HG03025 (cell line): ENCODE data around the gene ZNF860.

Experiments used
- ATAC-seq: cut with Tn5 transposase; IDR thresholded peaks from one replicate; pipeline ENCODE4 v1.9.1; 2021; ENCODE audit warnings: mild to moderate bottlenecking, moderate library complexity; ENCODE audit not compliant: unreplicated experiment, low FRiP score

The ZNF860 gene

DNA sequence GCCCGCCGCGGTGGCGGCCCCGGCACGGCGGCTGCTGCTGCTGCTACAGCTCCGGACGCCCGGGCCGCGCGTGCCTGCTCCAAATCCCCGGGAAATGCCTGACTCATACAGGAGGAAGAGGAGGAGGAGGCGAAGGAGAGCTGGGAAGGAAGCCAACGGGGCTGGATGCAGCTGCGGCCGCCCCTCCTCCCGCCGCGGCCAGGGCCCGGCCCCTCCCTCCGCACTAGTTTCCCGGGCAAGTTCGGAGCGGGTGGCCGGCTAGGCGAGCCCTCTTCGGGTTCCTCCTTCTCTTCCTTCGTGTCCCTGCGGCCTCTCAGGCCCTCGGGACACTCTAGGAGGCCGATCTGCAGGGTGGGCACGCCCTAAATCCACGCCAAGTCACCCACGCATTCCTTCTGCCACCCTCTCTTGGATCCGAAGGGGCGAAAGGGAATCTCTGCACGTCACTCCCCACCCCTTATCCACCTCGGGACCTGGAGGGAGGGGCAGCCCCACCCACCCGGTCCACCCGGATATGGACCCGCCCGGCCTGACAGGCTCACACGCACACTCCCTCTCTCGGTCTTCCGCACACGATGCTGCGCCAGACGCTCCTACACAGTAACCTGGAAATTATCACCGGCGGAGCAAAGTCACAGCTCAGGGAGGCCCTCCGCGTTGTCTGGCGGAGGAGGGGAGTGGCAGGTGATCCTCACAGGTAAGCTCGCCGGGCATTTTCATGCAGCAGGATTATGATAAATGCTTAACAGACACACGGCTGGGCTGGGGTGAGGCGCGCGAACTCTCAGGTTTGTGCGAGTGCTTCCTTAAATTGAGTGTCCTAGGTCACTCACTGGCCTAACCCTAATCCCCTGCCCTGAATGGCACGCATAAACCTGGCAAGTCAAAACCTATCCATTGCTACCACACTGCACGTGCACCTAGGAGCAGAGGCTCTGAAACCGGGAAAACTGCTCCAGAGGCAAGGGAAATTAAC lies at the start of gene ZNF860, which contains the start of gene OSBPL10:
TSS of gene ZNF860 (plus strand) at position 545 of the 976 bp plus-strand sequence. CDS start 7,330 bp downstream, outside the sequence.
TSS of gene OSBPL10 (minus strand) at position 57 of the 976 bp plus-strand sequence. CDS start 83 bp downstream, outside the sequence.
- ATAC-seq, result peak; percentile 36

DNA sequence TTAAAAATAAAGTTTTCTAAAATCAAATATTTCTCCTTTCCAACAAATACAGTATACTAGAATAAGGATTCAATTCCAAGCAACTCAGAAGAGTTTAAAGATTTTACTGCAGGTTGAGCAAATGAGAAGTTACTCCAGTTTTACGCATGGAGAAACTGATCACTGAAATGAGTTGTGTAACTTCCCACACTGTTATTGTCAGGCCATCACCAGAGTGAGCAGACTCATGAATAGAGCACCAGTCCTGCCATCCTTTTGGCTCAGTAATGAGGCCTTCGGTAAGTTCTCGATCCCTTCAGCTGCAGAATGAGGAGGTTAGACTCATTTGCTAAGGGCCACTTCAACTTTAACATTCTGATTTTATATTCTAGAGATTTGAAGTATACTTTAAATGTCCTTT lies 48.6 kb upstream of the ZNF860 start:
- no peak for ATAC-seq

DNA sequence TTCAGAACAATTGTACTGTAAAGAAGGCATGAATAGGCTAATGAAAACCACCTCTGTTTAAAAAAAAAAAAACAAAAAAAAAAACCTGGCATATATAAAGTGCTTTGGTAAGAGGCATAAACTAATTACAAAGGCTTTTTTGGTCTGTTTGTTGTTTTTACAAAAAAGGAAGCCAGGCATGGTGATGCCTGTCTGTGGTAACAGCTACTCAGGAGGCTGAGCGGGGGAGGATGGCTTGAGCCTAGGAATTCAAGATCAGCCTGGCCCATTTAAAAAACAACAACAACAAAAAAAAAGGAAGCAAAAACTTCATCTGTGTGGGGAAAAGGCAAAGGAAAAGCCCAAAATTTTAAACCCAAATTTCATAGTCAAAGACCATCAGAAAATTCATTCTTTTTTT lies 47.5 kb upstream of the ZNF860 start:
- ATAC-seq, result no peak

DNA sequence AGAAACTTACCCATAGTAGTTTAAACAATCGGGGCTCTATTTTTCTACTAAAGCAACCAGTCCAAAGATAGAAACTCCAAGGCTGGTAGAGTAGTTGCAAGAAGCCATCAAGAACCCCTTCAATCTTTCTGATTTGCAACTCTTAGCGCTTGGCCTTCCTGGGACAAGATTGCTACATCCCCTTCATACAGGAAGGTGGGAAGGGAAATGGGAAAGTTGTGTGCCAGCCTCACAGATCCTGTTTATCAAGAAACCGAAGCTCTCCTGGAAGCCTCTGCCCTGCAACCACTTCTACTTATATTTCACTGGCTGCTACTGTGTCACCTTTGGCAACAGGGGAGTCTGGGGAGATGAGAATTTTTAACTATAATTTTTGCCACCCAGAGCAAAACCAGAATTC lies 46.7 kb upstream of the ZNF860 start:
- ATAC-seq, result no peak

DNA sequence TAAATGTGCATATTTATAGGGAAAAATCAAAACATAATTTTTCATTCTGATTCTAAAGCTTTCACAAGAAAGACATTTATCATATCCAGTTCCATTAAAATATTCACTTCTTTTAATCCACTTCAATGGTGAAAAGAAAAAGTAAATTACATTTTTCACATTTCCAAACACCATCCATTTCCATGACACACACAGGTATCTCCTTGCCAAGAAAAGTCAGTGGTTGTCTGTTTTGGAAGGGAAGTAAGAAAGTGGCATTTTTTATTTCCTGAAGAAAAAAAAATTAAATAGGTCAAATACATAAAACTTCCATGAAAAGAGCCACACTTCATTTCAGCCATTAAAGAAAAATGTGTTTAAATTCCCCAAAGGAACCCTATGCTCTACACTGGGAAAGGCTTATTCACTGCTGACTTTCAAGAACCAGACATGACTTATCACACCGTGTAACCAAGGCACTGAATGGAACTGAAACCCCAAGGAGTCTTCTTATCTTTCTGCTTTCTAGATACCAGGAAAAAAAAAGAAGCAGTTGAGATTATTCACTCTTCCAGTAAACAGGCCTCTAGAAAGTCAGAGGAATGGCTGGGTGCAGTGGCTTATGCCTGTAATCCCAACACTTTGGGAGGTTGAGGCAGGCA lies 45.0 kb upstream of the ZNF860 start:
- no peak for ATAC-seq

DNA sequence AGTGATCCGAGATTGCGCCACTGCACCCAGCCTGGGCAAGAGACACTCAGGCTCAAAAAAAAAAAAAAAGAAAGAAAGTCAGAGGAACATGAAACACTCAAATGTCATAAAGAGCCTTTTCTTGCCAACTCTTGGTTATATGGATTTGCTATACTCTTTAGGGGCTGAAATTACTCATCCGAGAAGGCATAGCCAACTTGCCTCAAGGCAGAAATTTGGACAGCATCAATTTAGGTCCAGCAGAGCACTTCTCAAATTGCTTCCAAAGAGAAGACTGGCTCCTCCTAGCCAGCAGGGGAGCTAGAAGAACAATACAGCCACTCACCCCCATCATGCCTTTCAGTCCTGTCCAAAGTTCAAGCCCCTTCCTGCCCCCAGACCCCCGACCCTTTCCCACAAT lies 44.3 kb upstream of the ZNF860 start:
- no peak for ATAC-seq

DNA sequence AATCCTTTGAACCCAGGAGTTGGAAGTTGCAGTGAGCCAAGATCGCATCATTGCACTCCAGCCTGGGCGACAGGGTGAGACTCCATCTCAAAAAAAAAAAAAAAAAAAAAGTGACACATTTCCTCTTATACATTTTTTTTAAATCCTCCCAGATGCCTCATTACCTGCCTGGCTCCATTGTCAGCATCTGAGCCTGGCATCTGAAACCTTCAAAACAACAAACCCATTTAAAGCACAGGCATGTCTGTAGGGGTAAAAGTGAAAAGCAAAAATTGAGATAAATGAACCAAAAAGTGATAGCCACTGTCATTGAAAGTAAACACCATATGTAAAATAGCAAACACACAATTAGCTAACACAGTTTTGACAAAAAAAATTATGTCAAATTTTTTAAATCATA lies 39.1 kb upstream of the ZNF860 start:
- ATAC-seq, result no peak

DNA sequence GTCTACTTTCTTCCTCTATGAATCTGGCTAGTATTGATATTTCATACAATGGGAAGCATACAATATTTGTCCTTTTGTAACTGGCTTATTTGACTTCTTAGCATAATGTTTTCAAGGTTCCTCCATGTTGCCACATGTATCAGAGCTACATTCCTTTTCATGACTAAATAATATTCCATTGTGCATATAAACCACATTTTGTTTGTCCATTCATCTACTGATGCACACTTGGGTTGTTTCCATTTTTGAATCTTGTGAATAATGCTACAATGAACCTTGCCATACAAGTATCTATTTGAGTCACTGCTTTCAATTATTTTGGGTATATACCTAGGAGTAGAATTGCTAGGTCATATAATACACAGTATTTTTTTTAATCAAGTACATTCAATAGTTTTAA lies 38.5 kb upstream of the ZNF860 start:
- ATAC-seq, result no peak

DNA sequence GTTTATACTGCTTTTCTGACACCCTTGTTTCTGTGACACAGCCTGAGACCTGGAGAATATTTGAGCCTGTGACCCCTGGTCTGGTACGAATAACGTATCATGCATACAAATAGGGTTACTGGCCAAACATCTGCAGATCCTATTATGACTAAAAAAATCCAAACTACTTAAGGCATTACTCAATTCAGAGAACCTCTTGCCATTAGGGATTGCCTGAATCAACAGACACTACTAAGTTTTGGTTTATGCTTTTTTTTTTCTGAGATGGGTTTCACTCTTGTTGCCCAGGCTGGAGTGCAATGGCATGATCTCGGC lies 35.9 kb upstream of the ZNF860 start:
- ATAC-seq, result no peak

DNA sequence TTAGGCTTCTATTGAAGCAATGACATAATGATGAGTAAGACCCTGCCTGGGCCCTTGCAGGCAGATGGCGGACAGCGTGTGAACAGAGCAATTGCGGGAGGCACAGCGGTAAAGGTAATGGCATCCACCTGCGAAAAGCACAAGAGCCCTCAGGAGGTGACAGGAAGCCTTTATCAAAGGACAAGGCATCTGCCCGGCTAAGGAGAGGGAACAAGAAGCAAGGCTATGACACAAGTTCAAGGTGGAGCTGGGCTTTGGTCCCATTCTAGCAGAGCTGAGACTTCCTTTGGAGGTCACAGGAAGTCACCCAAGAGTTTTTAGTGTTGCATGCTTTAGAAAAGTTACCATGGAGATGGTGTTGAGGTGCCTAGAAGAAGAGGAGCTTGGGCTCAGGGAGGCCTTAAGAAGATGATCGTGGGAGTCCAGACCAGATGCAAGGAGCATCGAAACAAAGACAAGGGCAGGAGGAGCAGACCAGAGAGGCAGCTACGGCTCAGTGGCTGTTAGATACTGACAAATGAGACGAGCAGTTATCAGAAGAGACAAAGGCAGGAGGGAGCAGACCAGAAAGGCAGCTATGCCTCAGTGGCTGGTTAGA lies 35.0 kb upstream of the ZNF860 start:
- peak; percentile 47 for ATAC-seq

DNA sequence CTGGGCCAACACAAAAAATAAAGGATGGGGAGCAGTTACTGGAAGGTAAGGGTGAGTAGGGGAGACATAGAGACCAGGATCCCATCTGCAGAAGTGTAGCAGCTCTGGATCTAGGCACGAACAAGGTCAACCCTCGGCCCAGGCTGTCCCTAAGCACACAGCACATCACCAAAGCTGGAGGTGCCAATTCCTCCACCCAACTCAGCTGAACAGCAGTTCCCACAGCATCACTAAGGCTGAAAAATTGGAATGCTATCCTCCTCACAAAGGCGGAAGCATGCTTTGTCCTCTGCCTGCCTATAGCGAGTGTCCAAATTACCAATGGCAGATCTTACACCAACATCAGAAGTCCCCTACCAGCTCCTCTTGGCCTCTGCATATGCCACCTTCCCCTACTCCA lies 34.4 kb upstream of the ZNF860 start:
- ATAC-seq, result no peak

DNA sequence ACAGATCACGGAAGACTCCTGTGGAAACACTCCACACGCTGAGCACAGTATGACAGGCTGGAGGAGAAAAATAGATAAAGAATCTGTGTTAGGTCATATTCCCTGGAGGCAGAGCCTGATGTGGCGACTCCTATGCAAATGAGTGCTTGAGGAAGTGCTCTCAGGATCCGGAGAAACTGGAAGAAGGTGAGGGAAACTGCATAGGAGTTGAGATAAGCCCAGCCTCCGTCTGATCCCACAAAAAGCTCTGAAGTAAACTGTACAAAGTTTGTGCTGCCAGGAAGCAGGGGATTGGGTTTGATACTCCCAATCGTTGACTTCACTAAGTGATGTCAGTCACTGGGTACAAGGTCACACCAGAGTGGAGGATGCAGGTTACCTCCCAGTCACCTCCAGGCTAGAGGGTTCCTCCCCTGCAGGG lies 33.9 kb upstream of the ZNF860 start:
- no peak for ATAC-seq

DNA sequence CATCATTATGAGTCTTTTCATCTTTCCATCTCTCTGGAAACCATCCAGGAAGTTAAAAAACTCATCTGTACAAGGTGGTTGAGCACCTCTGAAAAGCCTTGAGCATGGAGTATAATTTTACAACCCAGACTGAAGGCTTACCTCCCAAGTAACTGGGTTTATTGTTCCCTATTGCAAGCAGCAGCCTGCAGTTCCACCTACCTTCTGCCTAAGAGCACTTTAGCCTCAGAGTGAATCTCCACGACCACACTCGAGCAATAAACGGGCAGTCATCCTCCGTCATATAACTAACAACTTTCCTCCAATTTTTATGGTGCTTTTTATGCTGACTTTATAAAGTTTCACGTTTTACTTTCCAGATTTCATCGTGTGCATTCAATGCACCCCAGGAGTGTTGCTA lies 33.3 kb upstream of the ZNF860 start:
- no peak for ATAC-seq

DNA sequence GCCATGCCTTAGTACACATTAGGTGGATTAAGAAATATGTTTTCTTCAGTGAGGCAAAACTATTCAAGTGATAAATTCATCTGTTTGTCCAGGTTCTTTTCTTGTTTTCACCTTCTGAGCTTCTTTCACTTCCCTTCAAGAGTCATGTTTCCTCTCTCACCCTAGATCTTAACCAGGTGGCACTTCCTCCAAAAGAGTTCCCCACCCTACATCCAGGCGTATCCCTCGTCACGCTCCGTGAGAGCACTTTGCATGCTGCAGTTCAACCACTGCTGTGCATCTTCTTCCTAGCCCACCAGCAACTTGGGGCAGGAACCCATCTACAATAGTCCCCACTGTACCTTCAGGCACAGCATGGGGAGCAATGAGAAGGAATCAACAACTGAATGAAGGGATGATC lies 29.3 kb upstream of the ZNF860 start:
- peak; percentile 76 for ATAC-seq

DNA sequence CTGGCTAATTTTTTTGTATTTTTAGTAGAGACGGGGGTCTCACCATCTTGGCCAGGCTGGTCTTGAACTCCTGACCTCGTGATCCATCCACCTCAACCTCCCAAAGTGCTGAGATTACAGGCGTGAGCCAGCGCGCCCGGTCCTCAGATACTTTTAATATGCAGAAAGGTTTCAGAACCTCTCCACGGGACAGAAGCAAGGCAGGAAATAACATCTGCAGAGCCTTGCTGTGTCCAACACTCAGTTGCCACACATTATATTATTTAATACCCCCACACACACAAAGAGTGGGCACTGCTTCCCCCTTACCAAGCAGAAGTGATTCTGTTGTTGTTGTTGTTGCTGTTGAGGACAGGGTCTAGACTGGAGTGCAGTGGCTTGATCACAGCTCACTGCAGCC lies 28.5 kb upstream of the ZNF860 start:
- ATAC-seq, result no peak

DNA sequence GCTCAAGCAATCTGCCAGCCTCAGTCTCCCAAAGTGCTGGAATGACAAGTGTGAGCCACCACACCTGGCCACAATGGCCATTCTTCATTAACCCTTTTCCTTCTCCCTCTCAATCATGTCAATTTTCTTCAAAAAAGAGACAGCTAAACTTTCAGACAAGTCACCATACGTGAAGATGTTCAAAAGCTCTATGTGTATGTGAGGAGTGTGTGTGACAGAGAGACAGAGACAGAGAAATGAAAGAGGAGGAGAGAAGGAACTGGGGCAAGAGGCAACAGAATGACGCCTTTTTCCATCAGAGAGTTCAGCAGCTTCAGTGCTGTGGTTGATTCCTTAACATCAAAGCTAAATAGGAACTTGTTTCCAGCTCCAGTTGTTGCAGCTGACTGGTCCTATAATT lies 27.9 kb upstream of the ZNF860 start:
- no peak for ATAC-seq

DNA sequence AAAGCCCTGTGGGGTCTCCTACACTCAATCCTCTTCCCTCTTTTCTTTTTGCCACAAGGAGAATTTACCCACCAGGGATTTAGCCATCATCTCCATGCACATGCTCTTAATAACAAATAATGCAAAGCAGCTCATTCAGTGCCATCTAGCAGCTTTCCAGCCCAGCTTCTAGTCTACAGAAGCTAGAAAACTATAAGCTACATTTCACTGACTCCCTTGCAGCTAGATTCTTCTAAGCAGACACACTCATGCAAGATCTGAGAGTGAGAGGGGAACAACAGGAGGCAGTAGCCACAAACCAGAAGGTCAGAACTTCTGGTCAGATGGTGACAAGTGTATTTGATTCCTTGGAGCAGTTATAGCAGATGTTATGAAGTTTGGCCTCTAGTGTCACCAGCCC lies 26.0 kb upstream of the ZNF860 start:
- ATAC-seq, result no peak

DNA sequence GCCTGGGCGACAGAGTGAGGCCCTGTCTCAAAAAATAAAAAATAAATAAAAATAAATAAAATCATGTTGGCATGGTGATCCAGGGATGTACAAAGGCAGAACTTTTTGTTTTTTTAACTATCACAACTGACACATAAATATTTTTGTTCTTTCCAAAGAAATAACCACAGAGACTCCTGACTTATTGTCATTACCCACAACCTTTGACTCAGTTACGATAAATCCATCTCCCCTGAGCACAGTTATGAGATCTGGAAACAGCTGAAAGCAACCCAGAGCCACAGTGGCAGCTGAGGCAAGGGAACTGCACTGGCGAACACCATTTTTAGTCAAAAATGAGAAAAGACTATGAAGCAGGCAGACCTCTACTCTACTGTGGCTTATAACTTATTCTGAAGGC lies 24.4 kb upstream of the ZNF860 start:
- no peak for ATAC-seq

DNA sequence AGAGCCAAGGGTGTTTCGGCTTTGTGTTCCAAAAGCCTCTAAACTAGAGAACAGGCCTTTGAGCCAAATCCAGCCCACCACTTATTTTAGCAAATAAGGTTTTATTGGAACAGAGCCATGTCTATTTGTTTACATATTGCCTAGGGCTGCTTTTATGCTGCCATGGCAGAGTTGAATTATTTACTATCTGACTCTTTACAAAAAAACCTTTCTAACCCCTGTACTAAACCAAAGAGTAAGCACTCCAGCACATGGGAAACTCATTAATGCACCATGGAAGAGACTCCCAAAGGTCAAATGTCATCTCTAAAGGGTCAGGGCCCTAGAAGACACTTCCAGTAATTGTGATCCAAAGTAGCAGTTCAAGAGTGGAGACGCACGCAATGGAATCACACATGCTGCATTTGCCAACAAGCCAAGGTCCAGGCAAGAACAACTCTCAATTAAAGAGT lies 22.8 kb upstream of the ZNF860 start:
- no peak for ATAC-seq

DNA sequence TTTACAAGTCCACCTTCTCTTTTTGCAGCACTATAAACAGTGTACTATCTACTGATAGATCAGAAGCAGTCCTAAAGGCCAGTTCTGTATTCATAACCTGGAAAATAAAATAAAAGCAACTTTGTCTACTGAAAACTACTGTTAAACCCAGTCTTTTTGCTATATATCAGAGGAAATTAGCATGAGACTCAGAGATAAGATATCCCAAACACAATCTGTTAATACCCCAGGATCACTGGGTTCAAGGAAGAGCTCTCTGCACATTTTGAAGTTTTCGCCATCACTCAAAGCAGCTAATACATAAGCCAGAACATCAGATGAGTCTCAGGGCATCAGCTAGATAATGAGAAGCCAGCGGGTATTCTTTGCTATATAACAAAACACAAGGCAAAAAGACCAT lies 22.3 kb upstream of the ZNF860 start:
- ATAC-seq, result no peak
